ENCODE measurements around the gene SPATA9. TPM values are rescaled to one million over a fixed set of nuclear protein-coding genes. Genes with fewer than 3 reads are reported as not detected.

SPATA9 gene
- total and polyA plus RNA-seq, 2 of the 13 experiments (the other 11 are each of a cell fraction or from before 2014, with no cell fraction given): not detected

- TF ChIP-seq, protein P1, sequence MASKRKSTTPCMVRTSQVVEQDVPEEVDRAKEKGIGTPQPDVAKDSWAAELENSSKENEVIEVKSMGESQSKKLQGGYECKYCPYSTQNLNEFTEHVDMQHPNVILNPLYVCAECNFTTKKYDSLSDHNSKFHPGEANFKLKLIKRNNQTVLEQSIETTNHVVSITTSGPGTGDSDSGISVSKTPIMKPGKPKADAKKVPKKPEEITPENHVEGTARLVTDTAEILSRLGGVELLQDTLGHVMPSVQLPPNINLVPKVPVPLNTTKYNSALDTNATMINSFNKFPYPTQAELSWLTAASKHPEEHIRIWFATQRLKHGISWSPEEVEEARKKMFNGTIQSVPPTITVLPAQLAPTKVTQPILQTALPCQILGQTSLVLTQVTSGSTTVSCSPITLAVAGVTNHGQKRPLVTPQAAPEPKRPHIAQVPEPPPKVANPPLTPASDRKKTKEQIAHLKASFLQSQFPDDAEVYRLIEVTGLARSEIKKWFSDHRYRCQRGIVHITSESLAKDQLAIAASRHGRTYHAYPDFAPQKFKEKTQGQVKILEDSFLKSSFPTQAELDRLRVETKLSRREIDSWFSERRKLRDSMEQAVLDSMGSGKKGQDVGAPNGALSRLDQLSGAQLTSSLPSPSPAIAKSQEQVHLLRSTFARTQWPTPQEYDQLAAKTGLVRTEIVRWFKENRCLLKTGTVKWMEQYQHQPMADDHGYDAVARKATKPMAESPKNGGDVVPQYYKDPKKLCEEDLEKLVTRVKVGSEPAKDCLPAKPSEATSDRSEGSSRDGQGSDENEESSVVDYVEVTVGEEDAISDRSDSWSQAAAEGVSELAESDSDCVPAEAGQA (IDR thresholded peaks at IDR 0.05; ENCODE audit: low read depth): no peak
- TF ChIP-seq, protein P1 (CRISPR knock-in tag; IDR thresholded peaks at IDR 0.05; ENCODE audit: borderline replicate concordance): no peak
- TF ChIP-seq HOXD1 (CRISPR knock-in tag; IDR thresholded peaks at IDR 0.05): 0 out of 2 replicates have a peak, but pooled peaks have one; percentile 1
- TF ChIP-seq ZNF83 (CRISPR knock-in tag; IDR thresholded peaks at IDR 0.05; ENCODE audit: borderline replicate concordance): 0 out of 2 replicates have a peak, but pooled peaks have one; percentile 58
- TF ChIP-seq, protein P2, sequence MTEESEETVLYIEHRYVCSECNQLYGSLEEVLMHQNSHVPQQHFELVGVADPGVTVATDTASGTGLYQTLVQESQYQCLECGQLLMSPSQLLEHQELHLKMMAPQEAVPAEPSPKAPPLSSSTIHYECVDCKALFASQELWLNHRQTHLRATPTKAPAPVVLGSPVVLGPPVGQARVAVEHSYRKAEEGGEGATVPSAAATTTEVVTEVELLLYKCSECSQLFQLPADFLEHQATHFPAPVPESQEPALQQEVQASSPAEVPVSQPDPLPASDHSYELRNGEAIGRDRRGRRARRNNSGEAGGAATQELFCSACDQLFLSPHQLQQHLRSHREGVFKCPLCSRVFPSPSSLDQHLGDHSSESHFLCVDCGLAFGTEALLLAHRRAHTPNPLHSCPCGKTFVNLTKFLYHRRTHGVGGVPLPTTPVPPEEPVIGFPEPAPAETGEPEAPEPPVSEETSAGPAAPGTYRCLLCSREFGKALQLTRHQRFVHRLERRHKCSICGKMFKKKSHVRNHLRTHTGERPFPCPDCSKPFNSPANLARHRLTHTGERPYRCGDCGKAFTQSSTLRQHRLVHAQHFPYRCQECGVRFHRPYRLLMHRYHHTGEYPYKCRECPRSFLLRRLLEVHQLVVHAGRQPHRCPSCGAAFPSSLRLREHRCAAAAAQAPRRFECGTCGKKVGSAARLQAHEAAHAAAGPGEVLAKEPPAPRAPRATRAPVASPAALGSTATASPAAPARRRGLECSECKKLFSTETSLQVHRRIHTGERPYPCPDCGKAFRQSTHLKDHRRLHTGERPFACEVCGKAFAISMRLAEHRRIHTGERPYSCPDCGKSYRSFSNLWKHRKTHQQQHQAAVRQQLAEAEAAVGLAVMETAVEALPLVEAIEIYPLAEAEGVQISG (CRISPR knock-in tag; IDR thresholded peaks at IDR 0.05): peak; percentile 46; the same call in 1 of the 2 replicates
- TF ChIP-seq ZSCAN21 (CRISPR knock-in tag; IDR thresholded peaks at IDR 0.05; ENCODE audit: borderline replicate concordance): peak; percentile 18; the same call in 1 of the 2 replicates
- TF ChIP-seq THRA (CRISPR knock-in tag; IDR thresholded peaks at IDR 0.05; ENCODE audit: borderline replicate concordance): no peak
- no peak for TF ChIP-seq BRCA1 (CRISPR knock-in tag; IDR thresholded peaks at IDR 0.05)
- no peak for TF ChIP-seq ZNF672 (CRISPR knock-in tag; IDR thresholded peaks at IDR 0.05)
- TF ChIP-seq PCBP2 (optimal IDR thresholded peaks at IDR 0.05; ENCODE audit: low read depth, low read length, poor library complexity, severe bottlenecking): no peak
- TF ChIP-seq ONECUT2 (CRISPR knock-in tag; IDR thresholded peaks at IDR 0.05): no peak
- no peak for TF ChIP-seq TCF7 (IDR thresholded peaks at IDR 0.05; ENCODE audit: low read depth)
- no peak for TF ChIP-seq RBM22 (optimal IDR thresholded peaks at IDR 0.05; ENCODE audit: low read length)
- peak; percentile 57; the same call in 1 of the 2 replicates for TF ChIP-seq ZNF274 (CRISPR knock-in tag; IDR thresholded peaks at IDR 0.05)
- TF ChIP-seq, protein P3, sequence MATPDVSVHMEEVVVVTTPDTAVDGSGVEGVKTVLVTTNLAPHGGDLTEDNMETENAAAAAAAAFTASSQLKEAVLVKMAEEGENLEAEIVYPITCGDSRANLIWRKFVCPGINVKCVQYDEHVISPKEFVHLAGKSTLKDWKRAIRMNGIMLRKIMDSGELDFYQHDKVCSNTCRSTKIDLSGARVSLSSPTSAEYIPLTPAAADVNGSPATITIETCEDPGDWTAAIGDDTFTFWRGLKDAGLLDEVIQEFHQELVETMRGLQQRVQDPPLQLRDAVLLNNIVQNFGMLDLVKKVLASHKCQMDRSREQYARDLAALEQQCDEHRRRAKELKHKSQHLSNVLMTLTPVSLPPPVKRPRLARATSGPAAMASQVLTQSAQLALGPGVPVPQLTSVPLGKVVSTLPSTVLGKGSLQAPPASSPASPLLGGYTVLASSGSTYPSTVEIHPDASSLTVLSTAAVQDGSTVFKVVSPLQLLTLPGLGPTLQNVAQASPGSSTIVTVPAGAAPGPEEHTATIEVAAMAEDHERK (CRISPR knock-in tag; IDR thresholded peaks at IDR 0.05; ENCODE audit: low read depth): no peak
Measured at GRCh38 chr5:95620870-95621838, 61.6 kb downstream of the SPATA9 start (continued).
